Calu3 (cell line): ENCODE data around the gene ATAD3C. TPM values are rescaled to one million over a fixed set of nuclear protein-coding genes. Genes with fewer than 3 reads are reported as not detected.
"Not testable (repeated sequence)": the region's sequence is repeated elsewhere in the genome, so short reads cannot be mapped to it uniquely, and the experiment has no call there.

Source experiments
- BruUV-seq: library from RNA; stranded (reverse); fragments of 400-500 nt; replicated peaks from 2 replicates; lab custom pipeline; 2021; lab: Mats Ljungman, UMichigan
- CTCF ChIA-PET: fragments of 300-600 bp; sonication (Branson Sonifier 250); formaldehyde crosslinking; loops from one replicate; lab custom pipeline; 2022; ENCODE audit warnings: antibody characterized with exemption; lab: Charles Lee
- DNase-seq: peaks from one replicate; pipeline ENCODE4 v3.0.0; 2022
- H3K27ac Mint-ChIP-seq: one replicate; pipeline ENCODE4 v1.8.0; 2022; ENCODE audit warnings: mixed read lengths; ENCODE audit not compliant: unreplicated experiment
- H3K27me3 Mint-ChIP-seq: one replicate; pipeline ENCODE4 v1.8.0; 2022; ENCODE audit warnings: mixed read lengths; ENCODE audit not compliant: unreplicated experiment
- H3K36me3 Mint-ChIP-seq: one replicate; pipeline ENCODE4 v1.8.0; 2022; ENCODE audit warnings: mild to moderate bottlenecking, moderate library complexity, mixed read lengths; ENCODE audit not compliant: insufficient read depth, unreplicated experiment
- H3K4me1 Mint-ChIP-seq: one replicate; pipeline ENCODE4 v1.8.0; 2022; ENCODE audit warnings: mild to moderate bottlenecking, low read depth, mixed read lengths; ENCODE audit not compliant: unreplicated experiment
- H3K4me3 Mint-ChIP-seq: one replicate; pipeline ENCODE4 v1.8.0; 2022; ENCODE audit warnings: mild to moderate bottlenecking, low read depth, moderate library complexity, mixed read lengths; ENCODE audit not compliant: unreplicated experiment
- H3K9me3 Mint-ChIP-seq: one replicate; pipeline ENCODE4 v1.8.0; 2022; ENCODE audit warnings: low read depth, mixed read lengths; ENCODE audit not compliant: unreplicated experiment
- CTCF ChIP-seq: fragments of 200-600 bp; IDR thresholded peaks from one replicate; pipeline ENCODE4 v1.8.0; 2022; ENCODE audit warnings: antibody characterized with exemption; ENCODE audit not compliant: unreplicated experiment
- intact Hi-C: fragments of 100-400 bp; cut with micrococcal nuclease; formaldehyde crosslinking; loops from one replicate; pipeline ENCODE4 v1.10.0; 2022; ENCODE audit not compliant: unreplicated experiment
- total RNA-seq: library from RNA; stranded (reverse); gene quantifications from 2 replicates; pipeline ENCODE4 v1.2.3, GENCODE V29; 2022

ATAD3C gene
- total RNA-seq, 1 experiment from 2014 or later, result 0.45 TPM

- Mint-ChIP-seq H3K4me3 (peak overlapping the region; percentile 86), H3K27ac (peak overlapping the region; percentile 83), H3K4me1 (no peaks in the 10 kb centered on the region), H3K9me3 (no peaks in the 10 kb centered on the region), H3K27me3 (no peaks in the 10 kb centered on the region), H3K36me3 (peaks cover 47% of the 10 kb centered on the region)
- CTCF ChIA-PET, result no interaction called here
- DNase-seq, result no peak
- BruUV-seq, result TSS peak; percentile 81
- intact Hi-C loops, result no loop called here
- no peak for TF ChIP-seq CTCF
These were observed 21.3 kb downstream of the ATAD3C start for GRCh38 chr1:1470626-1471388.

- Mint-ChIP-seq H3K4me3 (peak within 1 kb of the TSS; percentile 86), H3K27me3 (no peaks in the 10 kb centered on the region), H3K36me3 (peaks cover 49% of the 10 kb centered on the region), H3K4me1 (no peaks in the 10 kb centered on the region), H3K9me3 (no peaks in the 10 kb centered on the region), H3K27ac (peak within 1 kb of the TSS; percentile 83)
- no peak for TF ChIP-seq CTCF
- no TSS peak for BruUV-seq
- DNase-seq, result peak; percentile 91
- intact Hi-C loops, result no loop called here
- CTCF ChIA-PET, result no interaction called here
These were observed 22.0 kb downstream of the ATAD3C start, which contains the start of gene ATAD3B for GRCh38 chr1:1471389-1472052. TSS of gene ATAD3B (plus strand) at chr1:1471765. CDS start at chr1:1471885, 120 bp downstream.

DNA sequence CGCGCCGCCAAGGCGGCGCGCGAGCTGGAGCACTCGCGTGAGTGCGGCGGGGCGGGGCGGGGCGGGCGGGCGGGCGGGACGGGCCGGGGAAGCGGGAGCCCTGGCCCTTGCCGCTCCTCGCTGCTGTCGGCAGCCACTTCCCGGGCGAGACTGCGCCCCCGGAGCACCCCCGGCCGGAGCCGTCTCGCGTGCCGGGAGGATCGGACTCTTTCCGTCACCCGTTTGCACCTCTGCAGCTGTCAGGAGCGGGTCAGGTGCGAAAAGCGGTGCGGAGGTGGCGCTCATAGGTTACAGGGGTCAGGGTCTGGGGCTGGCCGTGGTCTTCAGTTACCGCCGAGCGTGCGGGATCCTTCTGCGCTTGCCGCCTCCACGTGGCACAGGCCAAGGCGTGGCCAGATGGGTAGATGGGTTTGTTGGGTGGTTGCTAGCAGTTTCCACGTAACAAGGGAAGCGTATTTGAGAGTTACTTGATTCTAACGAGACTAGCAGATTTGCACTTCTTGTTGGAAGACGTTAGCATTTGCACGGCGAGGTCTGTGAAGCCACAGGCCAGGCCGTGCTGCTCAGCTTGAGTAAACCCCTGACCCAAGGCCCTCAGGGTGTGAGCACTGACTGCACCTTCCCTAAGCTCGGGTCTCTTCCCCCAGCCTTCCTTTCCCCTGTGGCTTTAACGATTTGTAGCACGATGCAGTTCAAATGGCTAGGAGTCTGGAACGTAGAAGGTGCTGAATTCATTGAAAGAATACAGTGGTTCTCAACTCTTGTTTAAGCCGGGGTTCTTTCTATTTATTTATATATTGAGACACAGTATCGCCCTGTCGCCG lies 22.8 kb downstream of the ATAD3C start:
- intact Hi-C loops, H3K4me1 Mint-ChIP-seq, DNase-seq, H3K27ac Mint-ChIP-seq, H3K9me3 Mint-ChIP-seq, H3K27me3 Mint-ChIP-seq, CTCF ChIA-PET: not testable (repeated sequence)
- peaks cover 56% of the 10 kb centered on the region for H3K36me3 Mint-ChIP-seq
- H3K4me3 Mint-ChIP-seq, result peak overlapping the region; percentile 86
- BruUV-seq, result TSS peak; percentile 74

DNA sequence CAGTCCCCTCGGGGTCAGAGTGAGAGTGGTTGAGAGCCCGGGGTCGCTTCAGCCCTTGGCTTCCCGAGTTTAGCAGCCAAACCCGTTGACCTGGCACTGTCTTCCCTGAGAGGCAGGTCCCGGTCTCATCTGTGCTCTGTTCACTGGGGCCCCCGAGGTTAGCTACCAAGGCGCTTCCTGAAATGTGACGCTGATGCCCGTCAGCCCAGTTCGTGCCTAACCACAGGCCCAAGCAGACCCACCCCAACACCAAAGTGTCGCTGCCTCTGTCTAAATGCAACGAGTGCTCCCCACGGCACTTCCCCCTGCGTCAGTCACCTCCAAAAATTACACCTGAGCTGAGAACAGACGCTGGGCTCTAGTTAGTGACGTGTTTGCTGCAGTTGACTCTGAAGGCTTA lies 26.5 kb downstream of the ATAD3C start:
- peaks cover 71% of the 10 kb centered on the region for H3K36me3 Mint-ChIP-seq
- BruUV-seq, CTCF ChIA-PET, H3K27ac Mint-ChIP-seq, DNase-seq, intact Hi-C loops, H3K27me3 Mint-ChIP-seq, H3K4me1 Mint-ChIP-seq, H3K4me3 Mint-ChIP-seq, H3K9me3 Mint-ChIP-seq: not testable (repeated sequence)

DNA sequence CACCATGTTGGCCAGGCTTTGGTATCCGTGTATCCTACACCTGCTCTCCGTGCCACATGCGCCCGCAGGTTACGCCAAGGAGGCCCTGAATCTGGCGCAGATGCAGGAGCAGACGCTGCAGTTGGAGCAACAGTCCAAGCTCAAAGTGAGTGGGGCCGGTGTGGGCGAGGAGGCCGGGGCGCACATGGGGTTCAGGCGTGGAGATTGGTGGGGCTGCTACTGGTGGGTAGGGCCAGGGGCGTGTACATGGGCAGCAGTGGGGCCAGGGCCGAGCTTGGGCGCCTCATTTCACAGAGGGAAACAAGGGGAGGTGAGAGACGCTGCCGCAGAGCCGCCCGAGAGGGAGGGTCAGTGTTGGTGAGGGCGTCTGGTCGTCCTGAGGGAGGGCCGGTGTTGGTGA lies 27.7 kb downstream of the ATAD3C start:
- TF ChIP-seq CTCF, result no peak
- Mint-ChIP-seq H3K27ac (no peak overlapping the region), H3K9me3 (no peaks in the 10 kb centered on the region), H3K36me3 (peaks cover 64% of the 10 kb centered on the region), H3K4me3 (no peak overlapping the region), H3K27me3 (no peaks in the 10 kb centered on the region), H3K4me1 (no peaks in the 10 kb centered on the region)
- CTCF ChIA-PET, result no interaction called here
- intact Hi-C loops, result no loop called here
- DNase-seq, result no peak
- BruUV-seq, result no TSS peak
